Measurements from ENCODE around the gene CCT5. TPM values are rescaled to one million over a fixed set of nuclear protein-coding genes. Genes with fewer than 3 reads are reported as not detected.

CCT5 gene
- 481 to 548 TPM (median 496 TPM) in 3 replicates for total RNA-seq (2021)
- percentile 98 among the genes with signal in this experiment for Bru-seq, nascent RNA
- long read RNA-seq, experiment 1, transcript CCT5-201 (11 exons, 3,675 nt) = major isoform, 2,232 of 2,426 reads
- long read RNA-seq, experiment 1, transcript CCT5-213 (10 exons, 1,728 nt) = minor isoform, 5 of 2,426 reads
- long read RNA-seq, experiment 1, partial matches to known transcripts = 116 of 2,426 reads
- long read RNA-seq, experiment 1, other reads (novel, unspliced or antisense) = 71 of 2,426 reads
- long read RNA-seq, experiment 2, transcript CCT5-201 (11 exons, 3,675 nt) = major isoform, 533 of 727 reads
- long read RNA-seq, experiment 2, transcript CCT5-210 (3 exons, 1,091 nt) = minor isoform, 13 of 727 reads
- long read RNA-seq, experiment 2, partial matches to known transcripts = 145 of 727 reads
- long read RNA-seq, experiment 2, other reads (novel, unspliced or antisense) = 33 of 727 reads
- long read RNA-seq, experiment 3, transcript CCT5-213 (10 exons, 1,728 nt) = minor isoform, 5 of 2,199 reads
- long read RNA-seq, experiment 3, transcript CCT5-201 (11 exons, 3,675 nt) = major isoform, 1,982 of 2,199 reads
- long read RNA-seq, experiment 3, partial matches to known transcripts = 183 of 2,199 reads
- long read RNA-seq, experiment 3, other reads (novel, unspliced or antisense) = 28 of 2,199 reads

- Mint-ChIP-seq H3K27me3 (ENCODE audit: low read depth) (no peaks in the 10 kb centered on the region), H3K27ac (peak within 1 kb of the TSS; percentile 98), H3K4me3 (peak within 1 kb of the TSS; percentile 98), H3K9me3 (no peaks in the 10 kb centered on the region), H3K4me1 (peaks cover 41% of the 10 kb centered on the region), H3K36me3 (peaks cover 36% of the 10 kb centered on the region)
- POLR2A ChIA-PET = interaction anchor here (0.6 to 1.3 kb wide), 8 partner anchors 9 to 705 kb away, joined by 3 to 7 read pairs (median 3); partner anchors contain the start of gene MARCHF6
- CTCF ChIA-PET = interaction anchor here (0.6 to 2.0 kb wide), 5 partner anchors 34 to 295 kb away, joined by 3 to 7 read pairs (median 5); no protein-coding TSS in a partner anchor
- DNase-seq (ENCODE audit: low spot score) (peak; percentile 79), ATAC-seq (peak; percentile 67)
- no peak for TF ChIP-seq PRDM15 (CRISPR knock-in tag; IDR thresholded peaks at IDR 0.05)
- TF ChIP-seq E2F5 (CRISPR knock-in tag; IDR thresholded peaks at IDR 0.05) = peak; percentile 67; the same call in 1 of the 2 replicates
- TF ChIP-seq ZNF281 (CRISPR knock-in tag; IDR thresholded peaks at IDR 0.05) = 0 out of 2 replicates have a peak, but pooled peaks have one; percentile 53
- TF ChIP-seq ATF1 (CRISPR knock-in tag; IDR thresholded peaks at IDR 0.05) = no peak
- peak; percentile 63 for TF ChIP-seq FOXP4 (CRISPR knock-in tag; IDR thresholded peaks at IDR 0.05)
- TF ChIP-seq KAT7 (CRISPR knock-in tag; IDR thresholded peaks at IDR 0.05; ENCODE audit: borderline replicate concordance) = 0 out of 2 replicates have a peak, but pooled peaks have one; percentile 62
- TF ChIP-seq IRF2 (CRISPR knock-in tag; IDR thresholded peaks at IDR 0.05; ENCODE audit: borderline replicate concordance, low read depth) = no peak
- TF ChIP-seq SP1 (CRISPR knock-in tag; conservative IDR thresholded peaks at IDR 0.05) = peak; percentile 42; the same call in 1 of the 2 replicates
- peak; percentile 59; the same call in 1 of the 2 replicates for TF ChIP-seq CREB1 (CRISPR knock-in tag; IDR thresholded peaks at IDR 0.05)
- peak; percentile 72; the same call in 1 of the 2 replicates for TF ChIP-seq HMGXB4 (CRISPR knock-in tag; IDR thresholded peaks at IDR 0.05)
- 0 out of 2 replicates have a peak, but pooled peaks have one; percentile 12 for TF ChIP-seq USF1 (CRISPR knock-in tag; IDR thresholded peaks at IDR 0.05)
- peak; percentile 78 for TF ChIP-seq IRF1 (CRISPR knock-in tag; IDR thresholded peaks at IDR 0.05)
- TF ChIP-seq CBFB (CRISPR knock-in tag; IDR thresholded peaks at IDR 0.05; ENCODE audit: low read depth) = no peak
- TF ChIP-seq ETV6 (CRISPR knock-in tag; IDR thresholded peaks at IDR 0.05) = peak; percentile 91
- peak; percentile 85 for TF ChIP-seq GABPB1 (CRISPR knock-in tag; IDR thresholded peaks at IDR 0.05)
- 0 out of 2 replicates have a peak, but pooled peaks have one; percentile 84 for TF ChIP-seq RELA (CRISPR knock-in tag; IDR thresholded peaks at IDR 0.05; ENCODE audit: borderline replicate concordance)
These were observed at the start of gene CCT5 for GRCh38 chr5:10249948-10250805. CCT5 (plus strand) TSS chr5:10250280; CDS start chr5:10250341, 61 bp downstream.

All from WTC11 (cell line).